ENCODE data around the gene PROX1.

GRCh38 chr1:214067397-214067796 is 79.6 kb downstream of the PROX1 start:
- TF ChIP-seq ARNT (IDR thresholded peaks at IDR 0.05) (no peak), FOXM1 (IDR thresholded peaks at IDR 0.05; ENCODE audit: borderline replicate concordance) (no peak), FOXK2 (IDR thresholded peaks at IDR 0.05) (no peak), NFRKB (IDR thresholded peaks at IDR 0.05) (no peak), SP1 (IDR thresholded peaks at IDR 0.05) (no peak), L3MBTL2 (conservative IDR thresholded peaks at IDR 0.05) (no peak), BHLHE40 (IDR thresholded peaks at IDR 0.05; ENCODE audit: borderline replicate concordance) (no peak)

Data from HEK293T (cell line).